ENCODE results near the gene AKAP1. TPM values are rescaled to one million over a fixed set of nuclear protein-coding genes. Genes with fewer than 3 reads are reported as not detected.

Gene AKAP1
- total RNA-seq, 1 donor from 2014 or later = 59.9 TPM

Other genes starting within 250 kb of the AKAP1 start
- gene TRIM25, start 171.2 kb upstream of the AKAP1 start, total RNA-seq = 86.9 and 98.2 TPM in 2 replicates
- gene COIL, start 124.2 kb upstream of the AKAP1 start, total RNA-seq = 21.0 and 25.2 TPM in 2 replicates
- 11.6 and 13.9 TPM in 2 replicates for gene SCPEP1, start 107.1 kb upstream of the AKAP1 start, total RNA-seq
- 272 and 278 TPM in 2 replicates for gene MSI2, start 171.3 kb downstream of the AKAP1 start, total RNA-seq

Measured in activated T-helper 1 cell treated with anti-CD3 and anti-CD28 coated beads, Interleukin-12 subunit alpha, Interleukin-12 subunit beta, Interleukin-2, Interleukin-4 antibody, amounts not matched to agents 30 ng/mL and 10 ng/mL and 1 ng/mL, durations not matched to agents 14 hours and 24 hours and 36 hours (primary cell).